Skeletal muscle tissue (tissue), 4 donors: ENCODE results near the gene KLHL2. TPM values are rescaled to one million over a fixed set of nuclear protein-coding genes. Genes with fewer than 3 reads are reported as not detected.
"Not testable (repeated sequence)": the region's sequence is repeated elsewhere in the genome, so short reads cannot be mapped to it uniquely, and the experiment has no call there.

Source experiments
- H3K27ac ChIP-seq: one replicate; pipeline ENCODE4 v1.7.0; 2013; ENCODE audit warnings: mild to moderate bottlenecking, low read depth, low read length, inconsistent platforms
- H3K27me3 ChIP-seq, 3 donors: one replicate each; pipeline ENCODE4 v1.7.0; 2013; ENCODE audit warnings: low read length in 3 of 3; ENCODE audit not compliant: control insufficient read depth in 3 of 3, insufficient read depth in 3 of 3
- H3K36me3 ChIP-seq, 3 donors: one replicate each; pipeline ENCODE4 v1.7.0; 2013; ENCODE audit warnings: low read length in 3 of 3; ENCODE audit not compliant: control insufficient read depth in 3 of 3, insufficient read depth in 3 of 3
- H3K4me1 ChIP-seq, 3 donors: one replicate each; pipeline ENCODE4 v1.7.0; 2013; ENCODE audit warnings: low read length in 3 of 3, mild to moderate bottlenecking in 3 of 3; ENCODE audit not compliant: control insufficient read depth in 3 of 3, insufficient read depth in 3 of 3
- H3K4me3 ChIP-seq, 3 donors: one replicate each; pipeline ENCODE4 v1.7.0; 2013; ENCODE audit warnings: low read length in 3 of 3
- H3K9ac ChIP-seq, 3 donors: one replicate each; pipeline ENCODE4 v1.7.0; 2013; ENCODE audit warnings: low read length in 3 of 3, mild to moderate bottlenecking in 3 of 3, moderate library complexity in 2 of 3, low read depth in 1 of 3
- H3K9me3 ChIP-seq, 3 donors: one replicate each; pipeline ENCODE4 v1.7.0; 2013; ENCODE audit warnings: low read length in 3 of 3; ENCODE audit not compliant: control insufficient read depth in 3 of 3
- total RNA-seq: library from RNA; depleted of rRNA; stranded (reverse); fragments of >200 nt; gene quantifications from one replicate; pipeline ENCODE4 v1.2.3, GENCODE V29; 2014
- donor health status: Osteomylitis.

KLHL2 gene
- total RNA-seq, 1 donor from 2014 or later = 5.2 TPM

- H3K9me3 ChIP-seq, H3K36me3 ChIP-seq, H3K4me1 ChIP-seq, H3K9ac ChIP-seq, H3K27me3 ChIP-seq, H3K4me3 ChIP-seq, H3K27ac ChIP-seq: not testable (repeated sequence)
Observed at GRCh38 chr4:165213404-165213803, 6.0 kb downstream of the KLHL2 start.

- H3K4me3 ChIP-seq, H3K27me3 ChIP-seq, H3K9ac ChIP-seq, H3K4me1 ChIP-seq, H3K9me3 ChIP-seq, H3K27ac ChIP-seq, H3K36me3 ChIP-seq: not testable (repeated sequence)
Observed at GRCh38 chr4:165213991-165214709, 6.8 kb downstream of the KLHL2 start.

DNA sequence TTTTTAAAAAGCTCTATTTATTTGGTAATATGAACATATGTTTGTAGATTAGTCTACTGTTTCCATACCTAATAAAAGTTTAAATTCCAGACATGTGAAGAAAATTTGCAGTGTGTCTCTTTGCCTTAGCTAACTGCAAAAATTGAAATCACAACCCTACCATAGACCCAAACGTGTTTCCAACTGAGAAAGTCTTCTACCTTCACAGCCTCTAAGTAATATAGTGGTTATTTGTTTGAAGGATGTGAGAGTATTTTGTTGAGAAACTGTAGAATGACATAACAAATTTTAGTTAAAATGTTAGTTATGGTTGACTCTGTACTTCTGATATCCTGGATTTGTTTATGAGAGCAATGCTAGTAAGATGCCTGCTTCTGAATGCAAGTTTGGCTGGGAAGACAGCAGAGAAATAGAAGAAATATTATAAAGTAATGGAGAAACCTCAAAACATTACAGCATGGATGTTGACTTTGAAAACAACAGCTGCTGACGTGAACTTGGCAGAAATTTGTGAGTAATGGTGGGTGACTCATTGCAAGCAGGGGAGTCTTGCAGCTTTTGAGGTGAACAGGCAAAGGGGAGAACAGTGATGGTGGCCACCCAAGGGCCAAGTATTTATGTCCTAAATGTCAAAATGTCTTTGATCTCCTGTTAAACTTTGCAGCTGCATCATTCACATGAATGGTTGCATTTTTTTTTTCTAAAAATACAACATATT lies 7.8 kb downstream of the KLHL2 start:
- H3K9me3 ChIP-seq, H3K4me3 ChIP-seq, H3K27ac ChIP-seq, H3K36me3 ChIP-seq, H3K27me3 ChIP-seq, H3K4me1 ChIP-seq, H3K9ac ChIP-seq: not testable (repeated sequence)

GRCh38 chr4:165215761-165216487 lies 8.6 kb downstream of the KLHL2 start:
- H3K27me3 ChIP-seq, H3K4me1 ChIP-seq, H3K36me3 ChIP-seq, H3K27ac ChIP-seq, H3K4me3 ChIP-seq, H3K9ac ChIP-seq, H3K9me3 ChIP-seq: not testable (repeated sequence)

- H3K9me3 ChIP-seq = no peaks in the 10 kb centered on the region
- H3K27me3 ChIP-seq = no peaks in the 10 kb centered on the region
- no peaks in the 10 kb centered on the region for H3K36me3 ChIP-seq
- H3K4me3 ChIP-seq = no peak overlapping the region
- H3K9ac ChIP-seq = no peak overlapping the region
- peaks cover 0 to 3% (median 0%) of the 10 kb centered on the region in 3 donors for H3K4me1 ChIP-seq
- no peak overlapping the region for H3K27ac ChIP-seq
Observed at GRCh38 chr4:165217325-165217724, 10.0 kb downstream of the KLHL2 start.

DNA sequence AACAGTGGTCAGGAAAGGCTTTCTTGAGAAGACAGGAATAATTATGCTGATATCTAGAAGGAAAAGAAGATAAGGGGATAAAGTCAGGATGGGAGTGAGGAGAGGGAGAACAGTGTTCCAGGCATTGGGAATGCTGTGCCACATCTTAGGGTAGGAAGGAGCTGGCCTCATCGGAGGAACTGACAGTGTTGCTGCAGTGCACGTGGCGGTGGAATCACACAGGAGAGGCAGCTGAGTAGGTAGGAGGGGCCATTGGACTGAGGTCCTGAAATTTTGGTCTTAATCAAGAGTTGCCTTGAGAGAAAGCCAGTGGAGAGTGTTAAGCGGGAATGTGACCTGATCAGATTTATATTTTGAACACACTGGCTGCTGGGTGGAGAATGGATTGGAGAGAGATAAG lies 13.9 kb downstream of the KLHL2 start:
- not testable (repeated sequence) for H3K9me3 ChIP-seq, H3K4me3 ChIP-seq, H3K27me3 ChIP-seq, H3K36me3 ChIP-seq, H3K9ac ChIP-seq, H3K4me1 ChIP-seq, H3K27ac ChIP-seq

- not testable (repeated sequence) for H3K27me3 ChIP-seq, H3K36me3 ChIP-seq, H3K4me3 ChIP-seq, H3K9me3 ChIP-seq, H3K4me1 ChIP-seq, H3K9ac ChIP-seq
- H3K27ac ChIP-seq = peak overlapping the region; percentile 44
Observed at GRCh38 chr4:165221993-165222650, 14.8 kb downstream of the KLHL2 start.

DNA sequence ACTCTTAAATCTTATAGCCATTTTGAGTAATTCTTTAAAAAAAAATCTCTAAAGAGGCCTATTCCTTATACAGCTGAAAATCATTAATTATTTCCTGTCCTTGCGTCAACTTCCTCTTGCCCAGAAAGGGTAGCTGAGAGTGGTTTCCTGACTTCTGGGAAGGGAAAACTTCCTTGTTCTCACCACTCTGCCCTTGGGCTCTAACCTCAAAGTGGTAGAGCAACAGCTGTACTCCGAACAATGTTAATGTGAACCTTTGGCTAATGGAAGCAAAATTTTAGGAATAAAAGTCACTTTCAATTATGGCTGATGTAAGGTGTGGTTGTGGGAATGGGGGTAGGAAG lies 15.3 kb downstream of the KLHL2 start:
- H3K27ac ChIP-seq = peak overlapping the region; percentile 54
- H3K9me3 ChIP-seq = no peaks in the 10 kb centered on the region
- H3K4me1 ChIP-seq = peaks cover 0 to 5% (median 0%) of the 10 kb centered on the region in 3 donors
- no peaks in the 10 kb centered on the region for H3K36me3 ChIP-seq
- no peaks in the 10 kb centered on the region for H3K27me3 ChIP-seq
- no peak overlapping the region for H3K4me3 ChIP-seq
- H3K9ac ChIP-seq = no peak overlapping the region

GRCh38 chr4:165227401-165227800 lies 20.0 kb downstream of the KLHL2 start:
- H3K4me3 ChIP-seq, H3K9me3 ChIP-seq, H3K27me3 ChIP-seq, H3K27ac ChIP-seq, H3K36me3 ChIP-seq, H3K4me1 ChIP-seq, H3K9ac ChIP-seq: not testable (repeated sequence)
